Adrenal gland (tissue), 12 donors: ENCODE measurements around the gene LMO7. TPM values are rescaled to one million over a fixed set of nuclear protein-coding genes. Genes with fewer than 3 reads are reported as not detected.

Source experiments
- DNase-seq, 7 donors: peaks; one replicate each; pipeline ENCODE4 v3.0.0-alpha.2; 2019 to 2020
- H3K27ac ChIP-seq, 5 donors: fragments of 200-600 bp; sonication (generic) in 4 of 5; 1 replicate in 3 of 5; 2 replicates in 2 of 5; pipeline versions ENCODE4 v1.5.1 to v1.8.0; 2016 to 2020; ENCODE audit warnings: mild to moderate bottlenecking in 1 of 5
- H3K27me3 ChIP-seq: fragments of 200-600 bp; 2 replicates; pipeline ENCODE4 v1.8.0; 2021
- H3K36me3 ChIP-seq, 2 donors: fragments of 200-600 bp; replicated peaks in 1 of 2; 1 replicate in 1 of 2; 2 replicates in 1 of 2; pipeline versions ENCODE4 v1.5.1 to v1.8.0; 2018 to 2022
- H3K4me1 ChIP-seq, 2 donors: fragments of 200-600 bp; replicated peaks in 1 of 2; 1 replicate in 1 of 2; 2 replicates in 1 of 2; pipeline versions ENCODE4 v1.5.1 to v1.8.0; 2018 to 2021
- H3K4me3 ChIP-seq, 4 donors: fragments of 200-600 bp; sonication (generic) in 3 of 4; one replicate each; pipeline ENCODE4 v1.5.1; 2016 to 2018
- H3K9me3 ChIP-seq, 3 donors: fragments of 200-600 bp; sonication (generic) in 1 of 3; replicated peaks in 1 of 3; 1 replicate in 2 of 3; 2 replicates in 1 of 3; pipeline versions ENCODE4 v1.5.1 to v1.8.0; 2016 to 2021
- CTCF ChIP-seq, 6 experiments: fragments of 450-650 bp in 4 of 6; fragments of 200-600 bp in 2 of 6; sonication (generic) in 1 of 6; IDR thresholded peaks; 1 replicate in 5 of 6; 2 replicates in 1 of 6; pipeline versions ENCODE4 v1.5.1 to v1.8.0; 2016 to 2021; ENCODE audit warnings: antibody characterized with exemption in 6 of 6, mild to moderate bottlenecking in 2 of 6, moderate library complexity in 1 of 6
- POLR2A ChIP-seq, 2 donors: fragments of 450-650 bp; IDR thresholded peaks; one replicate each; pipeline ENCODE4 v1.6.1; 2017; ENCODE audit warnings: antibody characterized with exemption in 2 of 2, mild to moderate bottlenecking in 2 of 2, moderate library complexity in 1 of 2
- WGBS, 4 donors: extraction: QIAGEN DNeasy Blood & Tissue Kit in 2 of 4; methylation state at CpG; one replicate each; pipeline versions ENCODE4 v1.1.5 to v1.1.7; 2013 to 2017; 5-methylcytosine and 5-hydroxymethylcytosine counted together
- intact Hi-C, 2 donors: fragments of 100-400 bp; cut with DNase I; formaldehyde crosslinking; loops; one replicate each; pipeline versions ENCODE4 v1.14.1 to v1.15.0; 2022 to 2023
- polyA plus RNA-seq, 3 donors: library from polyadenylated mRNA; stranded (reverse); fragments of 200-250 nt in 2 of 3; fragments of 350-450 nt in 1 of 3; fragmentation: Illumina TruSeq in 1 of 3; extraction: RNeasy Lipid Tissue Mini Kit (QIAGEN cat#74804) in 1 of 3; gene quantifications; one replicate each; pipeline ENCODE4 v1.2.3, GENCODE V29; 2013 to 2014
- total RNA-seq, 9 donors: library from RNA; depleted of rRNA in 4 of 9; stranded (reverse); fragments of >200 nt in 4 of 9; fragments of 120-200 nt in 1 of 9; fragmentation: NEBNext Ultra II Directional in 1 of 9; extraction: Animal tissue kit (Norgen Biotek cat#: 25700) in 1 of 9; gene quantifications; one replicate each; pipeline versions ENCODE4 v1.1.0 to v1.2.4, GENCODE V29; 2013 to 2023
- donor health status: healthy with polysubstance abuse.
- donor health status: Bipolar disorder and iron deficiency.
- donor health status: DM: yes; HTN: yes; CAD: no.
- donor health status: DM: no; HTN: no; CAD: no.
- donor health status: DM: no; HTN: no; CAD: no.
- donor health status: DM: yes; HTN: yes; CAD: no.

LMO7 gene
- total and polyA plus RNA-seq, 12 donors, result 7.4 to 39.7 (median 11.4) TPM

DNA sequence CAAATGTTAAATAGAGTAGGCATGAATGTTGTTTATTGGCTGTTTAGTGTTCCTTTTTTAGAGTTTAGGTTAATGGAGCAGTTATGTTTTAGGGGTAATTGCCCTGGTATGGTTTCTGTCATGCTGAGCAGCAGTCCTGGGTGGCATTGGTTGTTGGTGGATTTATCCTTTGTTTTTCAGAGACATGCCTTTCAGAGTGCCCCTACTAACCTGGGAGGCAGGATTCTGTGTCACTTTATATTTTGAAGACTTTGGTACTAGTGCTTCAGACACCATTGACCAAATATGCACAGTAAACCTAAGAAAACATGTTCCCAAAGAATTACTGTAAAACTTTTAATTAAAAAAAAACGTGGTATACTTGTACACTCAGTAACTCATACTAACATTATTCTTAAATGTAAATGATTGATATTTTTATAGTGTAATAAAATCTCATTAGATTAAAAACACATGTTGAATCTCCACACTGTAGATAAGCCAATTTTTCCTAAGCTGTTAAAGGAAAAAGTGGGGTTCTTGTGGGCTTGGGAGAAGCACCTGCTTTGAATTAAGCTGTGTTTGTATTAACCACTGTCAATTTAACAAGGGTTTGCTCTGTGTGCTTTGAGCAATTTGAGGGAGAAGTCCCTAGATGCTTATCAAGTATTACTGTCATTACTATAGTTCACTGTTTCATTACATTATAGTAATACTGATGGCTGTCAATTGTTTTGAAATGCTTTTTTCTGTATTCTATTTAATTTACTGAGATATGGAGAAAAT is 133.2 kb downstream of the LMO7 start:
- WGBS, 4 donors, result 55 to 81% (median 66%) methylated on average over 1 of the region's 1 CpG
- intact Hi-C loops, result no loop called here
- H3K9me3 ChIP-seq, result no peaks in the 10 kb centered on the region

DNA sequence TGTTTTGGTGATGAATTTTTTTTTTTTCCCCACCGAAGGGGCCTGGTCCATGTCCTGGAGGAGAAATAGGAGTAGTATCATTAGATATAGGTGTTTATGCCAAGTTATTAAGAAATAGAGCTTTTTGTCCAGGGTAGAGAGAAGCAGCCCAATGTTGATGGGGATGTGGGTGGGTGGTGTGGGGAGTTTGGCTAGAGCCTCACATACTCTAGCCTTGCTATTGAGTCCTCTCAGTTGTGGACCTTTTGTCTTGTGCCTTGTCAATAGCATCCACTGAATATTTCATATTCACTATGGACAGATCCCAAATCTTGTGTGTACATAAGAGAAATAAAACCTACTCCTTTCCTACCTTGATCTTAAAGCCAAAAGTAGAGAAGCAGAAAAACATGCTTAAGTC is 134.0 kb downstream of the LMO7 start:
- no peaks in the 10 kb centered on the region for H3K9me3 ChIP-seq
- no peak for TF ChIP-seq CTCF (IDR thresholded peaks at IDR 0.05)
- TF ChIP-seq POLR2A (IDR thresholded peaks at IDR 0.05), result no peak
- peaks cover 0 to 7% of the 10 kb centered on the region in 2 donors for H3K4me1 ChIP-seq
- H3K36me3 ChIP-seq, result no peaks in the 10 kb centered on the region
- H3K4me3 ChIP-seq, result no peak overlapping the region
- no peak for DNase-seq
- intact Hi-C loops, result no loop called here
- H3K27ac ChIP-seq, result no peak overlapping the region
- no peaks in the 10 kb centered on the region for H3K27me3 ChIP-seq
- 84 to 96% (median 90%) methylated on average over 1 of the region's 1 CpG for whole genome bisulfite sequencing, 4 donors

More for the DNA sequence above, 133.2 kb downstream of the LMO7 start:
- DNase-seq, result no peak
- H3K4me1 ChIP-seq, result peaks cover 0 to 7% of the 10 kb centered on the region in 2 donors
- no peaks in the 10 kb centered on the region for H3K27me3 ChIP-seq
- no peak overlapping the region for H3K4me3 ChIP-seq
- H3K27ac ChIP-seq, result no peak overlapping the region
- H3K36me3 ChIP-seq, result no peaks in the 10 kb centered on the region
- TF ChIP-seq CTCF (IDR thresholded peaks at IDR 0.05) (no peak), POLR2A (IDR thresholded peaks at IDR 0.05) (no peak)

DNA sequence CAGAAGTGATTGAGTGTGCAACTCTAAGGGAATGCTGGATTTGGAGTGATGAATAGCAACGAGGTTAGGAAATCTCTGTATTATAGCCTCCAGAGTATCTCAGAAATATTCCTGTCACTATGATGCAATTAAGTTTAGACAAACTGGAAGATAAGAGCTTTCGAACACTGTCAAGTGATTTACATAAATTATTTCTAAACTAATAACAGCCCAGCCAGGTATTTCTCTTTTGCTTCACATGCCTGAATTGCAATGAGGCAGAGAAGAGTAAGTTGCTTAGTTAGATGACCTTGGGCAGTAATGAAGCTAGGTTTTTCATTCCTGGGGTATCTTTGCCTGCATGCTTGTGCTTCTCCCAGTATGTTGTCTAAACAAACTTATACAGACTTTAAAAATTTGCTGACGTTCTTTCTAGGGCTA is 134.5 kb downstream of the LMO7 start:
- no peak overlapping the region for H3K4me3 ChIP-seq
- H3K27ac ChIP-seq, result no peak overlapping the region
- no peaks in the 10 kb centered on the region for H3K9me3 ChIP-seq
- no peaks in the 10 kb centered on the region for H3K36me3 ChIP-seq
- no peak for DNase-seq
- peaks cover 0 to 7% of the 10 kb centered on the region in 2 donors for H3K4me1 ChIP-seq
- 64 to 67% (median 64%) methylated on average over 3 of the region's 3 CpGs for WGBS, 4 donors
- no peaks in the 10 kb centered on the region for H3K27me3 ChIP-seq
- intact Hi-C loops, result no loop called here
- TF ChIP-seq POLR2A (IDR thresholded peaks at IDR 0.05), result no peak
- TF ChIP-seq CTCF (IDR thresholded peaks at IDR 0.05), result no peak

- no peaks in the 10 kb centered on the region for H3K27me3 ChIP-seq
- 24 to 57% (median 47%) methylated on average over 1 of the region's 1 CpG for WGBS, 4 donors
- no peak overlapping the region for H3K4me3 ChIP-seq
- peaks cover 0 to 7% of the 10 kb centered on the region in 2 donors for H3K4me1 ChIP-seq
- DNase-seq, result no peak
- H3K9me3 ChIP-seq, result no peaks in the 10 kb centered on the region
- no peak for TF ChIP-seq POLR2A (IDR thresholded peaks at IDR 0.05)
- TF ChIP-seq CTCF (IDR thresholded peaks at IDR 0.05), result no peak
- H3K27ac ChIP-seq, result no peak overlapping the region
- no peaks in the 10 kb centered on the region for H3K36me3 ChIP-seq
- intact Hi-C loops, result no loop called here
Measured at GRCh38 chr13:75771226-75771625, 135.1 kb downstream of the LMO7 start.
